ENCODE measurements around the gene PISD. TPM values are rescaled to one million over a fixed set of nuclear protein-coding genes. Genes with fewer than 3 reads are reported as not detected.

The PISD gene
- total RNA-seq, 1 experiment from 2014 or later: 58.7 TPM

- Histone ChIP-seq H3K27me3 (replicated peaks; ENCODE audit: control insufficient read depth, insufficient read depth, low read length) (no peaks in the 10 kb centered on the region), H3K4me3 (ENCODE audit: low read depth, low read length) (no peak overlapping the region), H3K4me1 (peaks cover 9% of the 10 kb centered on the region), H3K9me3 (no peaks in the 10 kb centered on the region), H3K36me3 (ENCODE audit: control insufficient read depth, insufficient read depth, low read length) (peaks cover 1% of the 10 kb centered on the region)
- Mint-ChIP-seq H3K27ac (ENCODE audit: unreplicated experiment) (peak overlapping the region; percentile 26), H3K4me3 (ENCODE audit: unreplicated experiment) (no peak overlapping the region), H3K27me3 (ENCODE audit: insufficient read depth, unreplicated experiment) (no peaks in the 10 kb centered on the region), H3K4me1 (ENCODE audit: low read depth, unreplicated experiment) (peaks cover 27% of the 10 kb centered on the region), H3K9me3 (ENCODE audit: unreplicated experiment) (no peaks in the 10 kb centered on the region), H3K36me3 (ENCODE audit: insufficient read depth, unreplicated experiment) (peaks cover 27% of the 10 kb centered on the region)
- BruUV-seq (replicated peaks): no TSS peak
- POLR2A ChIA-PET: interaction anchor here (0.9 kb wide), 1 partner anchor 57 kb away, joined by 3 read pairs; the partner anchor contains the start of gene PISD
- DNase-seq: peak in 1 of 2 experiments; percentile 25
- no peak for TF ChIP-seq CTCF (IDR thresholded peaks at IDR 0.05; ENCODE audit: insufficient read depth in 1 of 2, low read depth in 1 of 2, low read length in 1 of 2, severe bottlenecking in 1 of 2, unreplicated experiment in 1 of 2)
- CTCF ChIA-PET: interaction anchor here (0.5 kb wide), 1 partner anchor 173 kb away, joined by 5 read pairs; no protein-coding TSS in a partner anchor
- intact Hi-C loops (cut with micrococcal nuclease; ENCODE audit: unreplicated experiment): no loop called here
Observed at GRCh38 chr22:31604746-31605705, 57.0 kb downstream of the PISD start.

GRCh38 chr22:31604137-31604705, 57.8 kb downstream of the PISD start:
- H3K27me3 ChIP-seq (replicated peaks; ENCODE audit: control insufficient read depth, insufficient read depth, low read length): no peaks in the 10 kb centered on the region
- Mint-ChIP-seq H3K36me3 (ENCODE audit: insufficient read depth, unreplicated experiment) (peaks cover 29% of the 10 kb centered on the region), H3K27ac (ENCODE audit: unreplicated experiment) (no peak overlapping the region), H3K4me1 (ENCODE audit: low read depth, unreplicated experiment) (peaks cover 27% of the 10 kb centered on the region), H3K9me3 (ENCODE audit: unreplicated experiment) (no peaks in the 10 kb centered on the region), H3K27me3 (ENCODE audit: insufficient read depth, unreplicated experiment) (no peaks in the 10 kb centered on the region), H3K4me3 (ENCODE audit: unreplicated experiment) (no peak overlapping the region)
- H3K4me1 ChIP-seq: peaks cover 9% of the 10 kb centered on the region
- peak in 1 of 2 experiments; percentile 15 for DNase-seq
- CTCF ChIA-PET: no interaction called here
- POLR2A ChIA-PET: no interaction called here
- H3K4me3 ChIP-seq (ENCODE audit: low read depth, low read length): no peak overlapping the region
- peaks cover 1% of the 10 kb centered on the region for H3K36me3 ChIP-seq (ENCODE audit: control insufficient read depth, insufficient read depth, low read length)
- BruUV-seq (replicated peaks): no TSS peak
- TF ChIP-seq CTCF (IDR thresholded peaks at IDR 0.05; ENCODE audit: insufficient read depth in 1 of 2, low read depth in 1 of 2, low read length in 1 of 2, severe bottlenecking in 1 of 2, unreplicated experiment in 1 of 2): no peak
- intact Hi-C loops (cut with micrococcal nuclease; ENCODE audit: unreplicated experiment): no loop called here
- no peaks in the 10 kb centered on the region for H3K9me3 ChIP-seq

DNA sequence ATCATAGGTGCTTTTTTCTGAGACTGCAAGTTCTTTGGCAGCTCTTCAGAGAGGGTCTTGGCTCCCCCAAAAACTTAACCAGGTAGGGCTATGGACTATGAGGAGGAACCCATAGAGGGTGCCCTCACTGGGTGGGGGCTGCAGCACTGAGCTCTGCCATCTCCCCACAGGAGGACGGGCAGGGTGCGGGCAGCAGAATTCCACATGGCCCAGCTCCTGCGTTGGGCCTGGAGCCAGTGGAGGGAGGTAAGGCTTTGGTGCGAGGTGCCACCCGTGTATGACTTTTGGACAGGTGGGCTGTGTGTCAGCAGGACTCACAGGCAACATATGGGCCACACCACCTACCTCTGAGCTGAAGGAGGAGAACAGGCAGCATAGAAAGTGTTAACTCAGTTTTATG, 58.4 kb downstream of the PISD start:
- H3K4me1 Mint-ChIP-seq (ENCODE audit: low read depth, unreplicated experiment): peaks cover 27% of the 10 kb centered on the region
- ChIA-PET CTCF (no interaction called here), POLR2A (no interaction called here)
- TF ChIP-seq CTCF (IDR thresholded peaks at IDR 0.05; ENCODE audit: insufficient read depth in 1 of 2, low read depth in 1 of 2, low read length in 1 of 2, severe bottlenecking in 1 of 2, unreplicated experiment in 1 of 2): no peak
- no peak overlapping the region for H3K27ac Mint-ChIP-seq (ENCODE audit: unreplicated experiment)
- peaks cover 31% of the 10 kb centered on the region for H3K36me3 Mint-ChIP-seq (ENCODE audit: insufficient read depth, unreplicated experiment)
- no peak for DNase-seq
- no peak overlapping the region for H3K4me3 Mint-ChIP-seq (ENCODE audit: unreplicated experiment)
- no peak overlapping the region for H3K4me3 ChIP-seq (ENCODE audit: low read depth, low read length)
- no peaks in the 10 kb centered on the region for H3K27me3 ChIP-seq (replicated peaks; ENCODE audit: control insufficient read depth, insufficient read depth, low read length)
- BruUV-seq (replicated peaks): no TSS peak
- H3K9me3 ChIP-seq: no peaks in the 10 kb centered on the region
- H3K27me3 Mint-ChIP-seq (ENCODE audit: insufficient read depth, unreplicated experiment): no peaks in the 10 kb centered on the region
- peaks cover 1% of the 10 kb centered on the region for H3K36me3 ChIP-seq (ENCODE audit: control insufficient read depth, insufficient read depth, low read length)
- no peaks in the 10 kb centered on the region for H3K9me3 Mint-ChIP-seq (ENCODE audit: unreplicated experiment)
- peaks cover 9% of the 10 kb centered on the region for H3K4me1 ChIP-seq
- intact Hi-C loops (cut with micrococcal nuclease; ENCODE audit: unreplicated experiment): no loop called here

All from Caco-2 (cell line).